Liver (tissue), 9 donors: Measurements from ENCODE around the gene SURF2. TPM values are rescaled to one million over a fixed set of nuclear protein-coding genes. Genes with fewer than 3 reads are reported as not detected.

Source experiments
- DNase-seq: peaks from one replicate; pipeline ENCODE4 v3.0.0-alpha.2; 2017; ENCODE audit warnings: low spot score
- H3K27ac ChIP-seq, 2 donors: one replicate each; pipeline ENCODE4 v1.7.0; 2013; ENCODE audit warnings: inconsistent platforms in 2 of 2, low read length in 2 of 2, control low read depth in 1 of 2, low read depth in 1 of 2, mild to moderate bottlenecking in 1 of 2
- H3K27me3 ChIP-seq, 4 donors: one replicate each; pipeline versions ENCODE4 v1.6.1 to v1.7.0; 2013; ENCODE audit warnings: low read length in 3 of 4, inconsistent platforms in 1 of 4, mild to moderate bottlenecking in 1 of 4, moderate library complexity in 1 of 4; ENCODE audit not compliant: control insufficient read depth in 4 of 4, insufficient read depth in 4 of 4
- H3K36me3 ChIP-seq, 4 donors: one replicate each; pipeline versions ENCODE4 v1.6.1 to v1.7.0; 2013; ENCODE audit warnings: low read length in 3 of 4, mild to moderate bottlenecking in 3 of 4, low read depth in 1 of 4, moderate library complexity in 1 of 4; ENCODE audit not compliant: control insufficient read depth in 4 of 4, insufficient read depth in 3 of 4
- H3K4me1 ChIP-seq, 4 donors: one replicate each; pipeline versions ENCODE4 v1.6.1 to v1.7.0; 2013; ENCODE audit warnings: low read length in 3 of 4, mild to moderate bottlenecking in 3 of 4, moderate library complexity in 1 of 4; ENCODE audit not compliant: control insufficient read depth in 4 of 4, insufficient read depth in 4 of 4
- H3K4me3 ChIP-seq, 3 donors: one replicate each; pipeline versions ENCODE4 v1.6.1 to v1.7.0; 2013; ENCODE audit warnings: low read length in 3 of 3, control low read depth in 1 of 3, low read depth in 1 of 3, mild to moderate bottlenecking in 1 of 3
- H3K9ac ChIP-seq, 2 donors: one replicate each; pipeline ENCODE4 v1.7.0; 2013; ENCODE audit warnings: low read length in 2 of 2, mild to moderate bottlenecking in 2 of 2, moderate library complexity in 2 of 2, control low read depth in 1 of 2, low read depth in 1 of 2
- H3K9me3 ChIP-seq, 4 donors: one replicate each; pipeline versions ENCODE4 v1.6.1 to v1.7.0; 2013; ENCODE audit warnings: low read length in 3 of 4; ENCODE audit not compliant: control insufficient read depth in 4 of 4
- ATF3 ChIP-seq: IDR thresholded peaks from 2 replicates; pipeline ENCODE4 v1.6.1; 2016; ENCODE audit warnings: antibody characterized with exemption
- CTCF ChIP-seq: fragments of 150-350 bp; IDR thresholded peaks from 2 replicates; pipeline ENCODE4 v1.5.1; 2017; ENCODE audit warnings: improper control_type of control experiment, low read depth, low read length; ENCODE audit not compliant: missing input control
- EGR1 ChIP-seq, 2 donors: IDR thresholded peaks; 2 replicates each; pipeline ENCODE4 v1.6.1; 2016 to 2018; ENCODE audit warnings: antibody characterized with exemption in 2 of 2, low read depth in 2 of 2
- FOXA1 ChIP-seq: IDR thresholded peaks from 2 replicates; pipeline ENCODE4 v1.6.1; 2016; ENCODE audit warnings: antibody characterized with exemption
- FOXA2 ChIP-seq: IDR thresholded peaks from 2 replicates; pipeline ENCODE4 v1.6.1; 2016; ENCODE audit warnings: antibody characterized with exemption
- GABPA ChIP-seq, 2 donors: IDR thresholded peaks in 1 of 2; conservative IDR thresholded peaks in 1 of 2; 2 replicates each; pipeline ENCODE4 v1.6.1; 2016; ENCODE audit warnings: antibody characterized with exemption in 2 of 2, mild to moderate bottlenecking in 1 of 2, moderate library complexity in 1 of 2
- HNF4A ChIP-seq, 2 donors: conservative IDR thresholded peaks; 2 replicates each; pipeline ENCODE4 v1.6.1; 2016; ENCODE audit warnings: antibody characterized with exemption in 2 of 2, mild to moderate bottlenecking in 2 of 2
- HNF4G ChIP-seq: IDR thresholded peaks from 2 replicates; pipeline ENCODE4 v1.6.1; 2016; ENCODE audit warnings: antibody characterized with exemption
- JUND ChIP-seq, 2 donors: IDR thresholded peaks; 2 replicates each; pipeline ENCODE4 v1.6.1; 2016; ENCODE audit warnings: antibody characterized with exemption in 2 of 2
- MAX ChIP-seq: IDR thresholded peaks from 2 replicates; pipeline ENCODE4 v1.6.1; 2016; ENCODE audit warnings: antibody characterized with exemption
- NR2F2 ChIP-seq: IDR thresholded peaks from 2 replicates; pipeline ENCODE4 v1.6.1; 2016; ENCODE audit warnings: antibody characterized with exemption
- RAD21 ChIP-seq, 2 donors: IDR thresholded peaks; 2 replicates each; pipeline ENCODE4 v1.6.1; 2016; ENCODE audit warnings: antibody characterized with exemption in 2 of 2, mild to moderate bottlenecking in 2 of 2
- REST ChIP-seq: IDR thresholded peaks from 2 replicates; pipeline ENCODE4 v1.6.1; 2016; ENCODE audit warnings: antibody characterized with exemption, mild to moderate bottlenecking
- RXRA ChIP-seq, 2 donors: IDR thresholded peaks; 2 replicates each; pipeline ENCODE4 v1.6.1; 2017 to 2018; ENCODE audit warnings: antibody characterized with exemption in 2 of 2, mild to moderate bottlenecking in 1 of 2
- SP1 ChIP-seq: IDR thresholded peaks from 2 replicates; pipeline ENCODE4 v1.6.1; 2018; ENCODE audit warnings: antibody characterized with exemption, mild to moderate bottlenecking
- TAF1 ChIP-seq: conservative IDR thresholded peaks from 2 replicates; pipeline ENCODE4 v1.6.1; 2016; ENCODE audit warnings: antibody characterized with exemption, mild to moderate bottlenecking
- YY1 ChIP-seq: IDR thresholded peaks from 2 replicates; pipeline ENCODE4 v1.6.1; 2016; ENCODE audit warnings: antibody characterized with exemption, mild to moderate bottlenecking
- ZBTB33 ChIP-seq: IDR thresholded peaks from 2 replicates; pipeline ENCODE4 v1.6.1; 2016; ENCODE audit warnings: antibody characterized with exemption
- WGBS: extraction: QIAGEN DNeasy Blood & Tissue Kit; methylation state at CpG from one replicate; pipeline ENCODE4 v1.1.7; 2013; 5-methylcytosine and 5-hydroxymethylcytosine counted together
- polyA plus RNA-seq, 2 donors: library from polyadenylated mRNA; stranded (reverse) in 1 of 2; unstranded in 1 of 2; fragments of 200-250 nt in 1 of 2; fragments of >200 nt in 1 of 2; fragmentation: Nextera tagmentation in 1 of 2; extraction: Ambion mirVana in 1 of 2; gene quantifications; one replicate each; pipeline versions ENCODE4 v1.2.1 to v1.2.3, GENCODE V29; 2013 to 2015
- total RNA-seq, 2 donors: library from RNA; depleted of rRNA; stranded (reverse); fragments of >200 nt; gene quantifications; one replicate each; pipeline ENCODE4 v1.2.3, GENCODE V29; 2014
- donor health status: healthy.
- donor health status: healthy.
- donor health status: healthy.
- donor health status: healthy.
- donor health status: healthy.

Gene SURF2
- total and polyA plus RNA-seq, 4 donors, result 6.0 to 15.8 (median 13.7) TPM

- Histone ChIP-seq H3K27ac (no peak overlapping the region), H3K36me3 (peaks cover 0 to 7% (median 4%) of the 10 kb centered on the region in 4 donors), H3K9ac (no peak overlapping the region), H3K4me1 (peaks cover 0 to 17% (median 9%) of the 10 kb centered on the region in 4 donors), H3K27me3 (no peaks in the 10 kb centered on the region), H3K4me3 (no peak overlapping the region), H3K9me3 (no peaks in the 10 kb centered on the region)
- no peak for DNase-seq
- 76% methylated on average over 7 of the region's 7 CpGs for WGBS
- TF ChIP-seq NR2F2 (no peak), ATF3 (no peak), JUND (IDR thresholded peaks at IDR 0.05) (no peak), FOXA2 (no peak), RXRA (IDR thresholded peaks at IDR 0.05) (no peak), EGR1 (IDR thresholded peaks at IDR 0.05; ENCODE audit: low read depth in 2 of 2) (no peak), HNF4A (conservative IDR thresholded peaks at IDR 0.05) (no peak), RAD21 (IDR thresholded peaks at IDR 0.05) (no peak), HNF4G (no peak), FOXA1 (no peak), ZBTB33 (no peak)
These were observed 46.3 kb downstream of the SURF2 start for GRCh38 chr9:133402689-133403088.

- Histone ChIP-seq H3K4me1 (peaks cover 0 to 17% (median 9%) of the 10 kb centered on the region in 4 donors), H3K27ac (no peak overlapping the region), H3K9ac (no peak overlapping the region), H3K27me3 (no peaks in the 10 kb centered on the region), H3K9me3 (no peaks in the 10 kb centered on the region), H3K36me3 (peaks cover 0 to 15% (median 6%) of the 10 kb centered on the region in 4 donors), H3K4me3 (no peak overlapping the region)
- peak; percentile 56 for DNase-seq
- no peak for TF ChIP-seq FOXA2
- no peak for TF ChIP-seq TAF1
- no peak for TF ChIP-seq MAX
- peak; percentile 79 to 88 for TF ChIP-seq RAD21 (IDR thresholded peaks at IDR 0.05)
- TF ChIP-seq CTCF, result peak; percentile 77
- no peak for TF ChIP-seq EGR1 (IDR thresholded peaks at IDR 0.05; ENCODE audit: low read depth in 2 of 2)
- no peak for TF ChIP-seq GABPA (IDR thresholded peaks at IDR 0.05 in 1 of 2, conservative IDR thresholded peaks at IDR 0.05 in 1 of 2)
- no peak for TF ChIP-seq SP1
- no peak for TF ChIP-seq YY1
- no peak for TF ChIP-seq REST
- 73% methylated on average over 16 of the region's 16 CpGs for WGBS
These were observed 47.6 kb downstream of the SURF2 start for GRCh38 chr9:133403766-133404453.
